Neural cell (in vitro differentiated cells): ENCODE measurements around the gene CDO1.

Experiments
- EZH2 ChIP-seq: fragments of 200-600, 300-800 bp; shearing (Covaris generic), sonication (generic); IDR thresholded peaks from 2 replicates; pipeline ENCODE4 v1.6.1; 2014; ENCODE audit warnings: antibody characterized with exemption, low read length, borderline replicate concordance, mild to moderate bottlenecking; ENCODE audit not compliant: insufficient read depth, poor library complexity, severe bottlenecking
- MXI1 ChIP-seq: fragments of 450-650 bp; conservative IDR thresholded peaks from 2 replicates; pipeline ENCODE4 v1.6.1; 2014; ENCODE audit warnings: antibody characterized with exemption, mild to moderate bottlenecking; ENCODE audit not compliant: poor library complexity, severe bottlenecking
- POLR2AphosphoS5 ChIP-seq: IDR thresholded peaks from 2 replicates; pipeline ENCODE4 v1.6.1; 2012
- RAD21 ChIP-seq: fragments of 450-650 bp; conservative IDR thresholded peaks from 2 replicates; pipeline ENCODE4 v1.6.1; 2014; ENCODE audit warnings: antibody characterized with exemption, mild to moderate bottlenecking, moderate library complexity
- SMC3 ChIP-seq: fragments of 450-650 bp; conservative IDR thresholded peaks from 2 replicates; pipeline ENCODE4 v1.6.1; 2014; ENCODE audit warnings: antibody characterized with exemption, mild to moderate bottlenecking, moderate library complexity; ENCODE audit not compliant: poor library complexity
- TAF1 ChIP-seq: IDR thresholded peaks from 2 replicates; pipeline ENCODE4 v1.6.1; 2012; ENCODE audit warnings: low read depth
- TF ChIP-seq, protein P1 (sequence below): IDR thresholded peaks from 2 replicates; pipeline ENCODE4 v1.6.1; 2012; ENCODE audit warnings: borderline replicate concordance
- TF ChIP-seq, protein P2 (sequence below): fragments of 450-650 bp; IDR thresholded peaks from 2 replicates; pipeline ENCODE4 v1.5.1; 2014; ENCODE audit warnings: antibody characterized with exemption, mild to moderate bottlenecking, moderate library complexity; ENCODE audit not compliant: poor library complexity, severe bottlenecking

DNA sequence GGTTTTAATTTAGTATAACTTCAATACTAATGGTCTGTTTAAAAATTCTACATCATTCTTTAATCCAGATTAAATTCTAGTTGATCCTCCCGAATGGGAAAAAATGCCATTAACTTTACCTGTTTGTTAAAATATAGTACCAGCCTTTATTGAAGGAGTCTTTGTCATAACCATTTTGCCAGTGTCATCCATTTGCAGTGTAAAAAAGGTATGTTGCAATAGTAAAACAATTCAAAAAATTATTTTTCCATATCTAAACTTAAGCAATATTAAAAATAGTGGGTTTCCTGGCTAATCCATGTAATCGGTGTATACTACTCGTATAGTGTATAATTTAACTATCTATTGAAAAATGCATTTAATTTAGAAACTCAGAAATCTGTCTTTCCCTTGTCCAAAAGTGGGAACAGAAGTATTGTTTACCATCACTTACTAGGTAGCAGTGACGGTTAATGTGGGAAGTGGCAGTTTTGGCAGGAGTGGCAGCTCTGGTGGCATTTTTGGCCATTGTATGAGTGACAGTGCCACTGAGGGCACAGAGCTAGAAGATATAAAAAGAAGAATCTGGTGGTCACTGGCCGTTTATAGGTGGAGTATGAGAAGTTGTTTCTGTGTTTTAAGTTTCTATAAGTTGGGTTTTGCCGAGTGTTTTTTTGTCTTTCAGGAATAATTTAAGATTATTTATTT lies 27.1 kb upstream of the CDO1 start:
- TF ChIP-seq, protein P1, sequence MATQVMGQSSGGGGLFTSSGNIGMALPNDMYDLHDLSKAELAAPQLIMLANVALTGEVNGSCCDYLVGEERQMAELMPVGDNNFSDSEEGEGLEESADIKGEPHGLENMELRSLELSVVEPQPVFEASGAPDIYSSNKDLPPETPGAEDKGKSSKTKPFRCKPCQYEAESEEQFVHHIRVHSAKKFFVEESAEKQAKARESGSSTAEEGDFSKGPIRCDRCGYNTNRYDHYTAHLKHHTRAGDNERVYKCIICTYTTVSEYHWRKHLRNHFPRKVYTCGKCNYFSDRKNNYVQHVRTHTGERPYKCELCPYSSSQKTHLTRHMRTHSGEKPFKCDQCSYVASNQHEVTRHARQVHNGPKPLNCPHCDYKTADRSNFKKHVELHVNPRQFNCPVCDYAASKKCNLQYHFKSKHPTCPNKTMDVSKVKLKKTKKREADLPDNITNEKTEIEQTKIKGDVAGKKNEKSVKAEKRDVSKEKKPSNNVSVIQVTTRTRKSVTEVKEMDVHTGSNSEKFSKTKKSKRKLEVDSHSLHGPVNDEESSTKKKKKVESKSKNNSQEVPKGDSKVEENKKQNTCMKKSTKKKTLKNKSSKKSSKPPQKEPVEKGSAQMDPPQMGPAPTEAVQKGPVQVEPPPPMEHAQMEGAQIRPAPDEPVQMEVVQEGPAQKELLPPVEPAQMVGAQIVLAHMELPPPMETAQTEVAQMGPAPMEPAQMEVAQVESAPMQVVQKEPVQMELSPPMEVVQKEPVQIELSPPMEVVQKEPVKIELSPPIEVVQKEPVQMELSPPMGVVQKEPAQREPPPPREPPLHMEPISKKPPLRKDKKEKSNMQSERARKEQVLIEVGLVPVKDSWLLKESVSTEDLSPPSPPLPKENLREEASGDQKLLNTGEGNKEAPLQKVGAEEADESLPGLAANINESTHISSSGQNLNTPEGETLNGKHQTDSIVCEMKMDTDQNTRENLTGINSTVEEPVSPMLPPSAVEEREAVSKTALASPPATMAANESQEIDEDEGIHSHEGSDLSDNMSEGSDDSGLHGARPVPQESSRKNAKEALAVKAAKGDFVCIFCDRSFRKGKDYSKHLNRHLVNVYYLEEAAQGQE: no peak
- TF ChIP-seq, protein P2, sequence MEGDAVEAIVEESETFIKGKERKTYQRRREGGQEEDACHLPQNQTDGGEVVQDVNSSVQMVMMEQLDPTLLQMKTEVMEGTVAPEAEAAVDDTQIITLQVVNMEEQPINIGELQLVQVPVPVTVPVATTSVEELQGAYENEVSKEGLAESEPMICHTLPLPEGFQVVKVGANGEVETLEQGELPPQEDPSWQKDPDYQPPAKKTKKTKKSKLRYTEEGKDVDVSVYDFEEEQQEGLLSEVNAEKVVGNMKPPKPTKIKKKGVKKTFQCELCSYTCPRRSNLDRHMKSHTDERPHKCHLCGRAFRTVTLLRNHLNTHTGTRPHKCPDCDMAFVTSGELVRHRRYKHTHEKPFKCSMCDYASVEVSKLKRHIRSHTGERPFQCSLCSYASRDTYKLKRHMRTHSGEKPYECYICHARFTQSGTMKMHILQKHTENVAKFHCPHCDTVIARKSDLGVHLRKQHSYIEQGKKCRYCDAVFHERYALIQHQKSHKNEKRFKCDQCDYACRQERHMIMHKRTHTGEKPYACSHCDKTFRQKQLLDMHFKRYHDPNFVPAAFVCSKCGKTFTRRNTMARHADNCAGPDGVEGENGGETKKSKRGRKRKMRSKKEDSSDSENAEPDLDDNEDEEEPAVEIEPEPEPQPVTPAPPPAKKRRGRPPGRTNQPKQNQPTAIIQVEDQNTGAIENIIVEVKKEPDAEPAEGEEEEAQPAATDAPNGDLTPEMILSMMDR: no peak
- no peak for TF ChIP-seq POLR2AphosphoS5
- TF ChIP-seq SMC3: no peak
- no peak for TF ChIP-seq TAF1
- no peak for TF ChIP-seq MXI1
- no peak for TF ChIP-seq EZH2
- no peak for TF ChIP-seq RAD21
